Fibroblast of pulmonary artery (primary cell): ENCODE measurements around the gene MCTP2.

ENCODE experiments used
- DNase-seq: peaks from one replicate; pipeline ENCODE4 v3.0.0-alpha.2; 2010; ENCODE audit warnings: low read depth
- H3K4me3 ChIP-seq: replicated peaks from 2 replicates; pipeline ENCODE4 v1.5.1; 2011; ENCODE audit warnings: low read depth, mild to moderate bottlenecking, control low read depth, low read length, moderate library complexity
- CTCF ChIP-seq: IDR thresholded peaks from 2 replicates; pipeline ENCODE4 v1.5.1; 2011; ENCODE audit warnings: mild to moderate bottlenecking, control low read depth, low read length, inconsistent platforms; ENCODE audit errors: missing control alignments

Gene MCTP2

GRCh38 chr15:94338243-94338846 is 107.0 kb downstream of the MCTP2 start:
- no peak for DNase-seq
- no peak for TF ChIP-seq CTCF
- no peak overlapping the region for H3K4me3 ChIP-seq

- TF ChIP-seq CTCF, result no peak
- H3K4me3 ChIP-seq, result no peak overlapping the region
- DNase-seq, result no peak
Observed at GRCh38 chr15:94346282-94346681, 114.9 kb downstream of the MCTP2 start.

- H3K4me3 ChIP-seq, result no peak overlapping the region
- no peak for DNase-seq
- TF ChIP-seq CTCF, result no peak
Observed at GRCh38 chr15:94348084-94348483, 116.7 kb downstream of the MCTP2 start.

- no peak for TF ChIP-seq CTCF
- DNase-seq, result no peak
- no peak overlapping the region for H3K4me3 ChIP-seq
Observed at GRCh38 chr15:94351031-94351535, 119.7 kb downstream of the MCTP2 start.

- H3K4me3 ChIP-seq, result no peak overlapping the region
- no peak for DNase-seq
- no peak for TF ChIP-seq CTCF
Observed at GRCh38 chr15:94352636-94353487, 121.5 kb downstream of the MCTP2 start.

GRCh38 chr15:94353488-94353820 is 122.1 kb downstream of the MCTP2 start:
- DNase-seq, result peak; percentile 18
- H3K4me3 ChIP-seq, result no peak overlapping the region
- no peak for TF ChIP-seq CTCF

GRCh38 chr15:94354655-94355054 is 123.3 kb downstream of the MCTP2 start:
- no peak overlapping the region for H3K4me3 ChIP-seq
- TF ChIP-seq CTCF, result no peak
- DNase-seq, result no peak
